ENCODE data around the gene PAPPA. TPM values are rescaled to one million over a fixed set of nuclear protein-coding genes. Genes with fewer than 3 reads are reported as not detected.

PAPPA gene
- total RNA-seq, 1 donor from 2014 or later = 2.9 TPM

- Mint-ChIP-seq H3K27ac (no peak overlapping the region), H3K27me3 (ENCODE audit: low read depth) (no peaks in the 10 kb centered on the region), H3K4me1 (no peaks in the 10 kb centered on the region), H3K9me3 (peaks cover 6% of the 10 kb centered on the region), H3K36me3 (no peaks in the 10 kb centered on the region), H3K4me3 (no peak overlapping the region)
- DNase-seq (ENCODE audit: low spot score in 2 of 2, unreplicated experiment in 2 of 2) = no peak
- no peak for TF ChIP-seq CTCF (IDR thresholded peaks at IDR 0.05; ENCODE audit: unreplicated experiment)
Observed at GRCh38 chr9:116247791-116248374, 94.3 kb downstream of the PAPPA start.

- H3K4me1 Mint-ChIP-seq = no peaks in the 10 kb centered on the region
- no peak overlapping the region for H3K27ac Mint-ChIP-seq
- no peaks in the 10 kb centered on the region for H3K27me3 Mint-ChIP-seq (ENCODE audit: low read depth)
- no peaks in the 10 kb centered on the region for H3K9me3 Mint-ChIP-seq
- no peak for DNase-seq (ENCODE audit: low spot score in 2 of 2, unreplicated experiment in 2 of 2)
- no peak for TF ChIP-seq CTCF (IDR thresholded peaks at IDR 0.05; ENCODE audit: unreplicated experiment)
- H3K4me3 Mint-ChIP-seq = no peak overlapping the region
- no peaks in the 10 kb centered on the region for H3K36me3 Mint-ChIP-seq
Observed at GRCh38 chr9:116250891-116251290, 97.3 kb downstream of the PAPPA start.

- no peak overlapping the region for H3K4me3 Mint-ChIP-seq
- TF ChIP-seq CTCF (IDR thresholded peaks at IDR 0.05; ENCODE audit: unreplicated experiment) = no peak
- H3K36me3 Mint-ChIP-seq = no peaks in the 10 kb centered on the region
- no peaks in the 10 kb centered on the region for H3K27me3 Mint-ChIP-seq (ENCODE audit: low read depth)
- no peaks in the 10 kb centered on the region for H3K9me3 Mint-ChIP-seq
- no peak for DNase-seq (ENCODE audit: low spot score in 2 of 2, unreplicated experiment in 2 of 2)
- no peak overlapping the region for H3K27ac Mint-ChIP-seq
- H3K4me1 Mint-ChIP-seq = no peaks in the 10 kb centered on the region
Observed at GRCh38 chr9:116251366-116251765, 97.8 kb downstream of the PAPPA start.

GRCh38 chr9:116260531-116260930 lies 106.9 kb downstream of the PAPPA start:
- Mint-ChIP-seq H3K27ac (no peak overlapping the region), H3K9me3 (no peaks in the 10 kb centered on the region), H3K36me3 (no peaks in the 10 kb centered on the region), H3K4me1 (no peaks in the 10 kb centered on the region), H3K27me3 (ENCODE audit: low read depth) (peaks cover 3% of the 10 kb centered on the region), H3K4me3 (no peak overlapping the region)
- TF ChIP-seq CTCF (IDR thresholded peaks at IDR 0.05; ENCODE audit: unreplicated experiment) = no peak
- no peak for DNase-seq (ENCODE audit: low spot score in 2 of 2, unreplicated experiment in 2 of 2)

- H3K4me1 Mint-ChIP-seq = no peaks in the 10 kb centered on the region
- H3K36me3 Mint-ChIP-seq = no peaks in the 10 kb centered on the region
- H3K4me3 Mint-ChIP-seq = no peak overlapping the region
- peaks cover 5% of the 10 kb centered on the region for H3K27me3 Mint-ChIP-seq (ENCODE audit: low read depth)
- no peak for TF ChIP-seq CTCF (IDR thresholded peaks at IDR 0.05; ENCODE audit: unreplicated experiment)
- DNase-seq (ENCODE audit: low spot score in 2 of 2, unreplicated experiment in 2 of 2) = no peak
- H3K27ac Mint-ChIP-seq = no peak overlapping the region
- H3K9me3 Mint-ChIP-seq = no peaks in the 10 kb centered on the region
Observed at GRCh38 chr9:116262448-116262847, 108.9 kb downstream of the PAPPA start.

- peaks cover 5% of the 10 kb centered on the region for H3K27me3 Mint-ChIP-seq (ENCODE audit: low read depth)
- no peak overlapping the region for H3K4me3 Mint-ChIP-seq
- no peak for TF ChIP-seq CTCF (IDR thresholded peaks at IDR 0.05; ENCODE audit: unreplicated experiment)
- no peak overlapping the region for H3K27ac Mint-ChIP-seq
- H3K9me3 Mint-ChIP-seq = no peaks in the 10 kb centered on the region
- H3K4me1 Mint-ChIP-seq = no peaks in the 10 kb centered on the region
- no peaks in the 10 kb centered on the region for H3K36me3 Mint-ChIP-seq
- no peak for DNase-seq (ENCODE audit: low spot score in 2 of 2, unreplicated experiment in 2 of 2)
Observed at GRCh38 chr9:116264361-116264760, 110.8 kb downstream of the PAPPA start.

Measured in mesothelial cell of epicardium (in vitro differentiated cells).